Measurements from ENCODE around the gene TCFL5. TPM values are rescaled to one million over a fixed set of nuclear protein-coding genes. Genes with fewer than 3 reads are reported as not detected.

Gene TCFL5
- total and polyA plus RNA-seq, 2 donors (not counting 3 experiments of a cell fraction or from before 2014, with no cell fraction given) = 4.4 to 11.1 TPM

- DNase-seq (ENCODE audit: low read depth, low spot score) = no peak
- no peaks in the 10 kb centered on the region for H3K79me2 ChIP-seq (ENCODE audit: control insufficient read depth, insufficient read depth, low read length)
- ChIA-PET POLR2A (no interaction called here), CTCF (interaction anchor here (1.3 kb wide), 1 partner anchor 12 kb away, joined by 3 read pairs; no protein-coding TSS in a partner anchor)
- dilution Hi-C loops (cut with MboI; ENCODE audit: extremely low pct_ligation_motif_present, low sequenced_read_pairs) = no loop called here
- no peak overlapping the region for H3K4me3 ChIP-seq (replicated peaks in 1 of 3; ENCODE audit: insufficient read depth in 1 of 3, low read depth in 1 of 3, low read length in 3 of 3)
- H4K20me1 ChIP-seq (replicated peaks; ENCODE audit: control insufficient read depth, extremely low read depth, insufficient read depth, low read length) = no peaks in the 10 kb centered on the region
- no peak for FAIRE-seq
- intact Hi-C loops (cut with micrococcal nuclease) = no loop called here
- no peak overlapping the region for H2AFZ ChIP-seq (ENCODE audit: low read depth, low read length)
- no peak overlapping the region for H3K27ac ChIP-seq (ENCODE audit: insufficient read depth, low read depth, low read length)
- H3K4me2 ChIP-seq (ENCODE audit: insufficient read depth, low read length) = no peak overlapping the region
- H3K9me1 ChIP-seq (replicated peaks; ENCODE audit: control insufficient read depth, extremely low read depth, insufficient read depth, low read length) = no peaks in the 10 kb centered on the region
- H3K9me3 ChIP-seq (replicated peaks; ENCODE audit: control insufficient read depth, insufficient read depth, low read length) = no peaks in the 10 kb centered on the region
- TF ChIP-seq MYC (IDR thresholded peaks at IDR 0.05; ENCODE audit: low read depth, low read length) (no peak), JUN (IDR thresholded peaks at IDR 0.05; ENCODE audit: borderline replicate concordance, insufficient read depth, insufficient read length, low read depth) (no peak), POLR2AphosphoS5 (IDR thresholded peaks at IDR 0.05; ENCODE audit: insufficient read depth, low read depth, low read length) (no peak), CTCF (IDR thresholded peaks at IDR 0.05; ENCODE audit: extremely low read depth in 1 of 2, insufficient read depth in 1 of 2, low read depth in 1 of 2, low read length in 2 of 2) (no peak), FOS (IDR thresholded peaks at IDR 0.05; ENCODE audit: borderline replicate concordance, insufficient read depth, low read length) (no peak), GATA2 (IDR thresholded peaks at IDR 0.05; ENCODE audit: insufficient read depth, insufficient read length, low read depth, low read length) (no peak), MAX (IDR thresholded peaks at IDR 0.05; ENCODE audit: insufficient read depth, insufficient read length) (no peak), EZH2 (IDR thresholded peaks at IDR 0.05; ENCODE audit: borderline replicate concordance, low read depth, low read length, severe bottlenecking) (no peak), POLR2A (IDR thresholded peaks at IDR 0.05; ENCODE audit: low read depth, low read length) (no peak)
- H3K9ac ChIP-seq (replicated peaks; ENCODE audit: extremely low read depth, insufficient read depth, low read length) = no peak overlapping the region
- no peaks in the 10 kb centered on the region for H3K4me1 ChIP-seq (ENCODE audit: control insufficient read depth, extremely low read depth, insufficient read depth, low read length)
- H3K36me3 ChIP-seq (ENCODE audit: control insufficient read depth in 2 of 2, extremely low read depth in 1 of 2, insufficient read depth in 2 of 2, low read length in 2 of 2) = no peaks in the 10 kb centered on the region
- H3K27me3 ChIP-seq (ENCODE audit: control insufficient read depth in 2 of 2, insufficient read depth in 2 of 2, low read length in 2 of 2) = no peaks in the 10 kb centered on the region
- BruUV-seq (replicated peaks) = no TSS peak
These were observed 26.5 kb downstream of the TCFL5 start for GRCh38 chr20:62834967-62835730.

Data from endothelial cell of umbilical vein (primary cell).